H9 (cell line): Measurements from ENCODE around the gene SNAI1. TPM values are rescaled to one million over a fixed set of nuclear protein-coding genes. Genes with fewer than 3 reads are reported as not detected.

Experiments
- DNase-seq: peaks from one replicate; pipeline ENCODE4 v3.0.0-alpha.2; 2017
- H2AFZ ChIP-seq: one replicate; pipeline ENCODE4 v1.6.1; 2013; ENCODE audit warnings: mild to moderate bottlenecking, low read length, control low read depth, moderate library complexity
- H2AK5ac ChIP-seq: 2 replicates; pipeline ENCODE4 v1.6.1; 2013; ENCODE audit warnings: low read length, control low read depth, mixed read lengths; ENCODE audit not compliant: insufficient read length
- H2BK120ac ChIP-seq: one replicate; pipeline ENCODE4 v1.6.1; 2013; ENCODE audit warnings: low read depth, mild to moderate bottlenecking, low read length, control low read depth, inconsistent platforms; ENCODE audit not compliant: poor library complexity, severe bottlenecking
- H2BK12ac ChIP-seq: 2 replicates; pipeline ENCODE4 v1.6.1; 2013; ENCODE audit warnings: low read length, control low read depth, mixed read lengths, low read depth; ENCODE audit not compliant: insufficient read length
- H2BK15ac ChIP-seq: 2 replicates; pipeline ENCODE4 v1.6.1; 2013; ENCODE audit warnings: low read depth, low read length, control low read depth
- H2BK20ac ChIP-seq: one replicate; pipeline ENCODE4 v1.6.1; 2013; ENCODE audit warnings: low read depth, mild to moderate bottlenecking, low read length, control low read depth, inconsistent platforms; ENCODE audit not compliant: poor library complexity, severe bottlenecking
- H2BK5ac ChIP-seq: 2 replicates; pipeline ENCODE4 v1.6.1; 2013; ENCODE audit warnings: low read length, control low read depth, mixed read lengths; ENCODE audit not compliant: insufficient read length
- H3K14ac ChIP-seq: 2 replicates; pipeline ENCODE4 v1.6.1; 2013; ENCODE audit warnings: low read length, control low read depth; ENCODE audit not compliant: insufficient read depth
- H3K18ac ChIP-seq: 2 replicates; pipeline ENCODE4 v1.6.1; 2013; ENCODE audit warnings: low read depth, mild to moderate bottlenecking, mixed read lengths, low read length, control low read depth; ENCODE audit not compliant: insufficient read length
- H3K23ac ChIP-seq: 2 replicates; pipeline ENCODE4 v1.6.1; 2013; ENCODE audit warnings: low read length, control low read depth, mixed read lengths, low read depth; ENCODE audit not compliant: insufficient read length
- H3K23me2 ChIP-seq: 2 replicates; pipeline ENCODE4 v1.6.1; 2013; ENCODE audit warnings: low read depth, mild to moderate bottlenecking, mixed read lengths, low read length, control low read depth; ENCODE audit not compliant: insufficient read length, poor library complexity, severe bottlenecking
- H3K27ac ChIP-seq: 2 replicates; pipeline ENCODE4 v1.5.1; 2013; ENCODE audit warnings: low read length, control low read depth, mixed read lengths, low read depth; ENCODE audit not compliant: insufficient read length
- H3K27me3 ChIP-seq: 2 replicates; pipeline ENCODE4 v1.6.1; 2013; ENCODE audit warnings: low read length, control low read depth, inconsistent platforms; ENCODE audit not compliant: insufficient read depth
- H3K4ac ChIP-seq: 2 replicates; pipeline ENCODE4 v1.6.1; 2013; ENCODE audit warnings: low read depth, mild to moderate bottlenecking, control low read depth, inconsistent platforms, low read length, moderate library complexity
- H3K4me1 ChIP-seq: 2 replicates; pipeline ENCODE4 v1.6.1; 2013; ENCODE audit warnings: low read length, control low read depth, inconsistent platforms; ENCODE audit not compliant: insufficient read depth
- H3K4me2 ChIP-seq: 2 replicates; pipeline ENCODE4 v1.6.1; 2013; ENCODE audit warnings: low read length, control low read depth, mixed read lengths; ENCODE audit not compliant: insufficient read length, insufficient read depth
- H3K56ac ChIP-seq: 2 replicates; pipeline ENCODE4 v1.6.1; 2013; ENCODE audit warnings: low read depth, mild to moderate bottlenecking, mixed read lengths, low read length, control low read depth; ENCODE audit not compliant: insufficient read length
- H3K79me1 ChIP-seq: 2 replicates; pipeline ENCODE4 v1.6.1; 2013; ENCODE audit warnings: low read depth, mild to moderate bottlenecking, moderate library complexity, low read length, control low read depth, inconsistent platforms; ENCODE audit not compliant: insufficient read depth, poor library complexity, severe bottlenecking
- H3K79me2 ChIP-seq: 2 replicates; pipeline ENCODE4 v1.6.1; 2013; ENCODE audit warnings: low read length, control low read depth, inconsistent platforms; ENCODE audit not compliant: insufficient read depth
- H3K9ac ChIP-seq: 2 replicates; pipeline ENCODE4 v1.6.1; 2013; ENCODE audit warnings: low read length, control low read depth, mixed read lengths; ENCODE audit not compliant: insufficient read length; ENCODE audit errors: extremely low read depth
- H3K9me3 ChIP-seq: one replicate; pipeline ENCODE4 v1.6.1; 2013; ENCODE audit warnings: low read depth, low read length, inconsistent platforms; ENCODE audit not compliant: control insufficient read depth
- H3T11ph ChIP-seq: one replicate; pipeline ENCODE4 v1.6.1; 2013; ENCODE audit warnings: mild to moderate bottlenecking, low read length, control low read depth, inconsistent platforms
- H4K20me1 ChIP-seq: one replicate; pipeline ENCODE4 v1.6.1; 2013; ENCODE audit not compliant: control insufficient read depth, insufficient read length, insufficient read depth
- H4K5ac ChIP-seq: 2 replicates; pipeline ENCODE4 v1.6.1; 2013; ENCODE audit warnings: low read depth, mild to moderate bottlenecking, mixed read lengths, low read length, control low read depth; ENCODE audit not compliant: insufficient read length
- H4K8ac ChIP-seq: replicated peaks from 2 replicates; pipeline ENCODE4 v1.6.1; 2013; ENCODE audit warnings: low read length, control low read depth, mixed read lengths, low read depth; ENCODE audit not compliant: insufficient read length
- H4K91ac ChIP-seq: 2 replicates; pipeline ENCODE4 v1.6.1; 2013; ENCODE audit warnings: low read depth, mild to moderate bottlenecking, moderate library complexity, mixed read lengths, low read length, control low read depth; ENCODE audit not compliant: insufficient read length
- H3K27ac Mint-ChIP-seq, 3 experiments: 2 replicates in 2 of 3; 3 replicates in 1 of 3; pipeline ENCODE4 v1.8.0; 2020 to 2021; ENCODE audit warnings: mixed read lengths in 3 of 3, mild to moderate bottlenecking in 1 of 3, moderate library complexity in 1 of 3
- H3K27me3 Mint-ChIP-seq: 2 replicates; pipeline ENCODE4 v1.8.0; 2021; ENCODE audit warnings: low read depth, mild to moderate bottlenecking, moderate library complexity, mixed read lengths
- H3K36me3 Mint-ChIP-seq, 3 experiments: 2 replicates in 2 of 3; 3 replicates in 1 of 3; pipeline ENCODE4 v1.8.0; 2020 to 2021; ENCODE audit warnings: low read depth in 3 of 3, mixed read lengths in 3 of 3; ENCODE audit not compliant: insufficient read depth in 1 of 3
- H3K4me1 Mint-ChIP-seq, 2 experiments: 2 replicates each; pipeline ENCODE4 v1.8.0; 2020; ENCODE audit warnings: mixed read lengths in 2 of 2
- H3K4me3 Mint-ChIP-seq, 2 experiments: 2 replicates in 1 of 2; 3 replicates in 1 of 2; pipeline ENCODE4 v1.8.0; 2020 to 2021; ENCODE audit warnings: mild to moderate bottlenecking in 2 of 2, mixed read lengths in 2 of 2, moderate library complexity in 1 of 2
- H3K9me3 Mint-ChIP-seq, 2 experiments: 2 replicates in 1 of 2; 3 replicates in 1 of 2; pipeline ENCODE4 v1.8.0; 2020; ENCODE audit warnings: mild to moderate bottlenecking in 2 of 2, mixed read lengths in 2 of 2, moderate library complexity in 1 of 2
- CTCF ChIP-seq: fragments of 200-600 bp; sonication (generic); conservative IDR thresholded peaks from 3 replicates; pipeline ENCODE4 v1.8.0; 2021; ENCODE audit warnings: antibody characterized with exemption, mild to moderate bottlenecking
- WGBS: extraction: QIAGEN DNeasy Blood & Tissue Kit; methylation state at CpG from one replicate; pipeline ENCODE4 v1.1.7; 2013; ENCODE audit warnings: missing lambda C conversion rate, low lambda C conversion rate, mixed read lengths; ENCODE audit not compliant: insufficient read length; ENCODE audit errors: extremely low coverage; 5-methylcytosine and 5-hydroxymethylcytosine counted together
- total RNA-seq: library from RNA; stranded (reverse); gene quantifications from 2 replicates; pipeline ENCODE4 v1.2.1, GENCODE V29; 2021

SNAI1 gene
- total RNA-seq, 1 experiment from 2014 or later, result 7.0 TPM

GRCh38 chr20:49936153-49937026 lies 46.4 kb upstream of the SNAI1 start, which contains the start of gene RNF114:
TSS of gene RNF114 (plus strand) at chr20:49936397. CDS start at chr20:49936413, 16 bp downstream.
- Histone ChIP-seq H2AK5ac (no peak within 1 kb of the TSS), H4K8ac (no peak within 1 kb of the TSS), H3K4me2 (peak within 1 kb of the TSS; percentile 90), H3K9me3 (no peaks in the 10 kb centered on the region), H3T11ph (no peak within 1 kb of the TSS), H4K91ac (no peak within 1 kb of the TSS), H2BK5ac (no peak within 1 kb of the TSS), H2BK15ac (no peak within 1 kb of the TSS), H3K4ac (no peak within 1 kb of the TSS), H2AFZ (no peak within 1 kb of the TSS), H3K4me1 (peaks cover 4% of the 10 kb centered on the region; the same call in 1 of the 2 replicates), H3K18ac (peak within 1 kb of the TSS; percentile 72), H3K23ac (no peak within 1 kb of the TSS), H3K14ac (peak within 1 kb of the TSS; percentile 67; the same call in 1 of the 2 replicates), H3K9ac (peak within 1 kb of the TSS; percentile 83), H3K27ac (no peak within 1 kb of the TSS), H4K20me1 (no peaks in the 10 kb centered on the region), H3K27me3 (no peaks in the 10 kb centered on the region), H2BK120ac (peak within 1 kb of the TSS; percentile 38), H3K23me2 (peaks cover 13% of the 10 kb centered on the region), H3K79me1 (no peaks in the 10 kb centered on the region), H2BK12ac (no peak within 1 kb of the TSS), H3K56ac (no peak within 1 kb of the TSS), H4K5ac (no peak within 1 kb of the TSS), H2BK20ac (no peak within 1 kb of the TSS), H3K79me2 (peaks cover 34% of the 10 kb centered on the region)
- peaks cover 26 to 29% of the 10 kb centered on the region in 2 experiments for H3K4me1 Mint-ChIP-seq
- H3K36me3 Mint-ChIP-seq, result peaks cover 7 to 27% (median 17%) of the 10 kb centered on the region in 3 experiments; a peak in 6 of 7 replicates
- peak within 1 kb of the TSS; percentile 95 to 97 for H3K4me3 Mint-ChIP-seq
- no peaks in the 10 kb centered on the region for H3K9me3 Mint-ChIP-seq
- no peaks in the 10 kb centered on the region for H3K27me3 Mint-ChIP-seq
- WGBS, result no CpG with 5 or more reads among the region's 79 CpGs
- peak; percentile 88 for DNase-seq
- TF ChIP-seq CTCF, result no peak
- peak within 1 kb of the TSS; percentile 29 to 91 (median 86); a peak in 4 of 7 replicates for H3K27ac Mint-ChIP-seq
